Measurements from ENCODE around the gene MAP3K2. TPM values are rescaled to one million over a fixed set of nuclear protein-coding genes. Genes with fewer than 3 reads are reported as not detected.

MAP3K2 gene
- total and polyA plus RNA-seq, 4 donors = 17.7 to 51.0 (median 35.0) TPM

- H3K4me1 ChIP-seq (ENCODE audit: control insufficient read depth, insufficient read depth, low read length) = peaks cover 3% of the 10 kb centered on the region
- H3K27ac ChIP-seq (ENCODE audit: low read depth, low read length) = no peak overlapping the region
- H3K9me3 ChIP-seq (ENCODE audit: control insufficient read depth, insufficient read depth, low read length) = peaks cover under 1% of the 10 kb centered on the region
- H3K4me3 ChIP-seq (ENCODE audit: low read depth, low read length) = no peak overlapping the region
- DNase-seq (ENCODE audit: low read depth in 4 of 6, low spot score in 6 of 6) = no peak
- peaks cover 83% of the 10 kb centered on the region for H3K36me3 ChIP-seq (ENCODE audit: control insufficient read depth, insufficient read depth, low read length)
- WGBS (ENCODE audit: insufficient coverage) = 100% methylated on average over 3 of the region's 3 CpGs
- H3K27me3 ChIP-seq (ENCODE audit: control insufficient read depth, insufficient read depth, low read length) = no peaks in the 10 kb centered on the region
These were observed 99.5 kb downstream of the MAP3K2 start for GRCh38 chr2:127288274-127288673.

- H3K27me3 ChIP-seq (ENCODE audit: control insufficient read depth, insufficient read depth, low read length) = no peaks in the 10 kb centered on the region
- no peaks in the 10 kb centered on the region for H3K4me1 ChIP-seq (ENCODE audit: control insufficient read depth, insufficient read depth, low read length)
- no peak for DNase-seq (ENCODE audit: low read depth in 4 of 6, low spot score in 6 of 6)
- peaks cover 2% of the 10 kb centered on the region for H3K9me3 ChIP-seq (ENCODE audit: control insufficient read depth, insufficient read depth, low read length)
- H3K4me3 ChIP-seq (ENCODE audit: low read depth, low read length) = no peak overlapping the region
- H3K27ac ChIP-seq (ENCODE audit: low read depth, low read length) = no peak overlapping the region
- H3K36me3 ChIP-seq (ENCODE audit: control insufficient read depth, insufficient read depth, low read length) = peaks cover 70% of the 10 kb centered on the region
- 100% methylated on average over 1 of the region's 2 CpGs for WGBS (ENCODE audit: insufficient coverage)
These were observed 104.5 kb downstream of the MAP3K2 start for GRCh38 chr2:127283275-127283674.

- Histone ChIP-seq H3K9me3 (ENCODE audit: control insufficient read depth, insufficient read depth, low read length) (peaks cover 2% of the 10 kb centered on the region), H3K27me3 (ENCODE audit: control insufficient read depth, insufficient read depth, low read length) (no peaks in the 10 kb centered on the region), H3K4me3 (ENCODE audit: low read depth, low read length) (no peak overlapping the region), H3K36me3 (ENCODE audit: control insufficient read depth, insufficient read depth, low read length) (peaks cover 63% of the 10 kb centered on the region), H3K27ac (ENCODE audit: low read depth, low read length) (no peak overlapping the region), H3K4me1 (ENCODE audit: control insufficient read depth, insufficient read depth, low read length) (no peaks in the 10 kb centered on the region)
- no peak for DNase-seq (ENCODE audit: low read depth in 4 of 6, low spot score in 6 of 6)
- WGBS (ENCODE audit: insufficient coverage) = 100% methylated on average over 2 of the region's 2 CpGs
These were observed 107.1 kb downstream of the MAP3K2 start for GRCh38 chr2:127280693-127281092.

GRCh38 chr2:127279781-127280180, 108.0 kb downstream of the MAP3K2 start:
- DNase-seq (ENCODE audit: low read depth in 4 of 6, low spot score in 6 of 6) = no peak
- WGBS (ENCODE audit: insufficient coverage) = 87% methylated on average over 5 of the region's 5 CpGs
- Histone ChIP-seq H3K4me1 (ENCODE audit: control insufficient read depth, insufficient read depth, low read length) (no peaks in the 10 kb centered on the region), H3K27ac (ENCODE audit: low read depth, low read length) (no peak overlapping the region), H3K4me3 (ENCODE audit: low read depth, low read length) (no peak overlapping the region), H3K27me3 (ENCODE audit: control insufficient read depth, insufficient read depth, low read length) (no peaks in the 10 kb centered on the region), H3K36me3 (ENCODE audit: control insufficient read depth, insufficient read depth, low read length) (peaks cover 63% of the 10 kb centered on the region), H3K9me3 (ENCODE audit: control insufficient read depth, insufficient read depth, low read length) (peaks cover 2% of the 10 kb centered on the region)

- H3K4me1 ChIP-seq (ENCODE audit: control insufficient read depth, insufficient read depth, low read length) = no peaks in the 10 kb centered on the region
- WGBS (ENCODE audit: insufficient coverage) = 100% methylated on average over 1 of the region's 3 CpGs
- H3K27ac ChIP-seq (ENCODE audit: low read depth, low read length) = no peak overlapping the region
- DNase-seq (ENCODE audit: low read depth in 4 of 6, low spot score in 6 of 6) = no peak
- H3K27me3 ChIP-seq (ENCODE audit: control insufficient read depth, insufficient read depth, low read length) = no peaks in the 10 kb centered on the region
- no peak overlapping the region for H3K4me3 ChIP-seq (ENCODE audit: low read depth, low read length)
- H3K9me3 ChIP-seq (ENCODE audit: control insufficient read depth, insufficient read depth, low read length) = peaks cover 2% of the 10 kb centered on the region
- peaks cover 60% of the 10 kb centered on the region for H3K36me3 ChIP-seq (ENCODE audit: control insufficient read depth, insufficient read depth, low read length)
These were observed 108.8 kb downstream of the MAP3K2 start for GRCh38 chr2:127278959-127279358.

DNA sequence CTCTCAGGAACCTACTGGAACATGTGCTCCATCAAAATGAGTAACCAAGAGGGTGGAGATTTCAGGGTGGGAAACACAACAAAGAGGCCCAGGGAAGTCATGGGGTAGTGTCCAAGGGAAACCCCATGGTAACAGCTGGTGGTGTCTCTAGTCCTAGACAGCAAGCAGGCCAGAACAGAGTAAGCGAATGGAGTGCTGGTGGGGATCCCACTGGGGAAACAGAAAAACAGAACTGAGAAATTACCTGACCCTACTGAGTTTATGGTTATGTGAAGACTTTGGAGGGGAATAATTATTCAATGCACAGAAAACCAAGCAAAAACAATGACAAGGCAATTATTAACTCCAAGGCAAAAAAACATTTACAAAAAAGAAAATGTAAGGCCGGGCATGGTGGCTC, 110.7 kb downstream of the MAP3K2 start:
- Histone ChIP-seq H3K27ac (ENCODE audit: low read depth, low read length) (no peak overlapping the region), H3K9me3 (ENCODE audit: control insufficient read depth, insufficient read depth, low read length) (no peaks in the 10 kb centered on the region), H3K27me3 (ENCODE audit: control insufficient read depth, insufficient read depth, low read length) (no peaks in the 10 kb centered on the region), H3K36me3 (ENCODE audit: control insufficient read depth, insufficient read depth, low read length) (peaks cover 64% of the 10 kb centered on the region), H3K4me3 (ENCODE audit: low read depth, low read length) (no peak overlapping the region), H3K4me1 (ENCODE audit: control insufficient read depth, insufficient read depth, low read length) (no peaks in the 10 kb centered on the region)
- no peak for DNase-seq (ENCODE audit: low read depth in 4 of 6, low spot score in 6 of 6)
- 100% methylated on average over 1 of the region's 2 CpGs for WGBS (ENCODE audit: insufficient coverage)

DNA sequence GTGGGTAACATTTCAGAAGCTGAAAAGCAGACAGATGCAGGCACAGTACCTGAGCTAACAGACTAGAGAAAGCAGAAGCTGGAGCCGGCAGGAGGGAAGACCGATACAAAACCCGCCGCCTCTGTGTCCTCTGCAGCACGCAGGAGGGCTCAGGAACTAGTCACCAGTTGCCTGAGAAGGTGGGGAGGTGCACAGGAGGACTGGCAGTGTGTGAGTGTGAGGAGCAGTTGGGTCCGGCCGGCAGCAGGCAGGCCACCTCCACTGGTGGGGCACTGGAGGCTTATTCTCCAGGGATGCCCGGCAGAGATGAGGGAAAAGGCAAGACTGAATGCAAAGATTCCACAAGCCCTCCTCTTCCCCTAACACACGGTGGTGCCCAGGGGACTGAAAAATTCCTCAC, 112.0 kb downstream of the MAP3K2 start:
- no peak overlapping the region for H3K4me3 ChIP-seq (ENCODE audit: low read depth, low read length)
- H3K4me1 ChIP-seq (ENCODE audit: control insufficient read depth, insufficient read depth, low read length) = no peaks in the 10 kb centered on the region
- H3K9me3 ChIP-seq (ENCODE audit: control insufficient read depth, insufficient read depth, low read length) = no peaks in the 10 kb centered on the region
- no peak overlapping the region for H3K27ac ChIP-seq (ENCODE audit: low read depth, low read length)
- WGBS (ENCODE audit: insufficient coverage) = 80% methylated on average over 8 of the region's 9 CpGs
- no peak for DNase-seq (ENCODE audit: low read depth in 4 of 6, low spot score in 6 of 6)
- H3K27me3 ChIP-seq (ENCODE audit: control insufficient read depth, insufficient read depth, low read length) = no peaks in the 10 kb centered on the region
- peaks cover 71% of the 10 kb centered on the region for H3K36me3 ChIP-seq (ENCODE audit: control insufficient read depth, insufficient read depth, low read length)

DNA sequence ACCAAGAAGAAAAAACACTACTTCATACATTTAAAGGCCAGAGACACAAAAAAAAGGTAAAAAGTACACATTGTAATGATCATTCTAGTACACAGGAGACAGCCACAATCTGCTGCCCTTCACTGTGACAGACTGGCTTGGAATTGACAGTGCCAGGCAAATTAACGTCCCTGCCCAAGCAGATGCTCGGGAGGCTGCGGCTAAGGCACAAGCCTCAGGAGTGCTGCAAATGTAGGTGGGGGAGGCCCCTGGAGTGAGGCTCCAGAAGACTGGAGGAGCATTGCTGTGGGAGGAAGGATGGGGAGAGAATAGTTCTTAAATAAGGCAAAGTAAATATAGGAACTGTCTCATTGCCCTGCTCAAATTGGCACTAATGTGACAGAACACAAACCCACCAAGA, 112.4 kb downstream of the MAP3K2 start:
- no peaks in the 10 kb centered on the region for H3K9me3 ChIP-seq (ENCODE audit: control insufficient read depth, insufficient read depth, low read length)
- H3K4me3 ChIP-seq (ENCODE audit: low read depth, low read length) = no peak overlapping the region
- WGBS (ENCODE audit: insufficient coverage) = 79% methylated on average over 3 of the region's 3 CpGs
- H3K27ac ChIP-seq (ENCODE audit: low read depth, low read length) = no peak overlapping the region
- peaks cover 73% of the 10 kb centered on the region for H3K36me3 ChIP-seq (ENCODE audit: control insufficient read depth, insufficient read depth, low read length)
- DNase-seq (ENCODE audit: low read depth in 4 of 6, low spot score in 6 of 6) = no peak
- no peaks in the 10 kb centered on the region for H3K27me3 ChIP-seq (ENCODE audit: control insufficient read depth, insufficient read depth, low read length)
- H3K4me1 ChIP-seq (ENCODE audit: control insufficient read depth, insufficient read depth, low read length) = no peaks in the 10 kb centered on the region

DNA sequence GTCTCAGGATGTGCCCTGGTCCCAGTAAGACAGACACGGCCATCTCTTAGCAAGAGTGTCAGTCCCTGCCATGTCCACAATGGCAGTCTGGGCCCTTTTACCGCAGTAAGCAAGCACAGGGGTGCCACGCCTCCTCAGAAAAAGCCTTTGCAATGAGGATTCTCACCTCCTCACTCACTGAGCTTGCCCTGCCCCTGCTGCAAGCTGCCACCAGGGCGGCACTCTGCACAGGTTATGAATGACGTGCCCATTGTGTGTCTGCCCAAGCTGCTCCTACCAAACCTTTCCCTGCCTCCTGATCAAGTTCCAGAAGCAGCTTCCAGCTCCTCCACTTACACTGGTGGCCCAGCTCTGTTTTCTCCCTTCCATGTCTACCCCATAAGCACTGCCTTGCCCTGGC, 117.1 kb downstream of the MAP3K2 start:
- Histone ChIP-seq H3K4me1 (ENCODE audit: control insufficient read depth, insufficient read depth, low read length) (no peaks in the 10 kb centered on the region), H3K36me3 (ENCODE audit: control insufficient read depth, insufficient read depth, low read length) (peaks cover 73% of the 10 kb centered on the region), H3K4me3 (ENCODE audit: low read depth, low read length) (no peak overlapping the region), H3K27ac (ENCODE audit: low read depth, low read length) (no peak overlapping the region), H3K9me3 (ENCODE audit: control insufficient read depth, insufficient read depth, low read length) (no peaks in the 10 kb centered on the region), H3K27me3 (ENCODE audit: control insufficient read depth, insufficient read depth, low read length) (no peaks in the 10 kb centered on the region)
- 100% methylated on average over 5 of the region's 5 CpGs for WGBS (ENCODE audit: insufficient coverage)
- DNase-seq (ENCODE audit: low read depth in 4 of 6, low spot score in 6 of 6) = no peak

- no peak overlapping the region for H3K4me3 ChIP-seq (ENCODE audit: low read depth, low read length)
- peaks cover 59% of the 10 kb centered on the region for H3K36me3 ChIP-seq (ENCODE audit: control insufficient read depth, insufficient read depth, low read length)
- peak in 2 of 6 donors; percentile 3 to 46 for DNase-seq (ENCODE audit: low read depth in 4 of 6, low spot score in 6 of 6)
- no peaks in the 10 kb centered on the region for H3K27me3 ChIP-seq (ENCODE audit: control insufficient read depth, insufficient read depth, low read length)
- no peaks in the 10 kb centered on the region for H3K4me1 ChIP-seq (ENCODE audit: control insufficient read depth, insufficient read depth, low read length)
- H3K9me3 ChIP-seq (ENCODE audit: control insufficient read depth, insufficient read depth, low read length) = no peaks in the 10 kb centered on the region
- WGBS (ENCODE audit: insufficient coverage) = 100% methylated on average over 5 of the region's 8 CpGs
- no peak overlapping the region for H3K27ac ChIP-seq (ENCODE audit: low read depth, low read length)
These were observed 125.9 kb downstream of the MAP3K2 start for GRCh38 chr2:127261804-127262406.

All from spinal cord (tissue), 10 donors.